ENCODE results near the gene KIF21A.

KIF21A gene

GRCh38 chr12:39364196-39364595, 78.7 kb downstream of the KIF21A start:
- no peak for TF ChIP-seq CTCF (IDR thresholded peaks at IDR 0.05; ENCODE audit: insufficient read depth, missing control alignments)
- DNase-seq (ENCODE audit: insufficient read length, low spot score) (no peak), FAIRE-seq (no peak)

- FAIRE-seq (no peak), DNase-seq (ENCODE audit: insufficient read length, low spot score) (no peak)
- TF ChIP-seq CTCF (IDR thresholded peaks at IDR 0.05; ENCODE audit: insufficient read depth, missing control alignments) = no peak
Observed at GRCh38 chr12:39359645-39360044, 83.3 kb downstream of the KIF21A start.

- no peak for TF ChIP-seq CTCF (IDR thresholded peaks at IDR 0.05; ENCODE audit: insufficient read depth, missing control alignments)
- FAIRE-seq = no peak
- DNase-seq (ENCODE audit: insufficient read length, low spot score) = no peak
Observed at GRCh38 chr12:39357041-39357440, 85.9 kb downstream of the KIF21A start.

- FAIRE-seq = no peak
- TF ChIP-seq CTCF (IDR thresholded peaks at IDR 0.05; ENCODE audit: insufficient read depth, missing control alignments) = no peak
Observed at GRCh38 chr12:39355841-39356240, 87.1 kb downstream of the KIF21A start.

GRCh38 chr12:39354955-39355354, 88.0 kb downstream of the KIF21A start:
- no peak for DNase-seq (ENCODE audit: insufficient read length, low spot score)
- FAIRE-seq = no peak

More at GRCh38 chr12:39355841-39356240, 87.1 kb downstream of the KIF21A start:
- no peak for DNase-seq (ENCODE audit: insufficient read length, low spot score)

GRCh38 chr12:39352471-39353017, 90.4 kb downstream of the KIF21A start:
- FAIRE-seq (no peak), DNase-seq (ENCODE audit: insufficient read length, low spot score) (no peak)
- TF ChIP-seq CTCF (IDR thresholded peaks at IDR 0.05; ENCODE audit: insufficient read depth, missing control alignments) = no peak

More at GRCh38 chr12:39354955-39355354, 88.0 kb downstream of the KIF21A start:
- no peak for TF ChIP-seq CTCF (IDR thresholded peaks at IDR 0.05; ENCODE audit: insufficient read depth, missing control alignments)

- no peak for DNase-seq (ENCODE audit: insufficient read length, low spot score)
- no peak for FAIRE-seq
- no peak for TF ChIP-seq CTCF (IDR thresholded peaks at IDR 0.05; ENCODE audit: insufficient read depth, missing control alignments)
Observed at GRCh38 chr12:39351153-39351552, 91.8 kb downstream of the KIF21A start.

All from D721Med (cell line).